CD14-positive monocyte (primary cell): ENCODE results near the gene TTC3. TPM values are rescaled to one million over a fixed set of nuclear protein-coding genes. Genes with fewer than 3 reads are reported as not detected.

Source experiments
- DNase-seq, 3 donors: peaks; one replicate each; pipeline ENCODE4 v3.0.0-alpha.2; 2011 to 2022
- H2AFZ ChIP-seq: 2 replicates; pipeline ENCODE4 v1.6.0; 2012; ENCODE audit warnings: mild to moderate bottlenecking, low read depth, low read length, inconsistent platforms; ENCODE audit not compliant: insufficient read depth, poor library complexity, severe bottlenecking
- H3K27ac ChIP-seq, 2 donors: 1 replicate in 1 of 2; 2 replicates in 1 of 2; pipeline ENCODE4 v1.5.1; 2012 to 2013; ENCODE audit warnings: low read length in 2 of 2, control low read depth in 1 of 2, inconsistent platforms in 1 of 2, low read depth in 1 of 2, mild to moderate bottlenecking in 1 of 2
- H3K27me3 ChIP-seq, 2 donors: one replicate each; pipeline versions ENCODE4 v1.6.0 to v1.6.1; 2011 to 2013; ENCODE audit warnings: low read length in 2 of 2; ENCODE audit not compliant: control insufficient read depth in 2 of 2, insufficient read depth in 2 of 2
- H3K36me3 ChIP-seq, 2 donors: replicated peaks in 1 of 2; 1 replicate in 1 of 2; 2 replicates in 1 of 2; pipeline versions ENCODE4 v1.5.1 to v1.6.1; 2012 to 2013; ENCODE audit warnings: low read length in 2 of 2, control low read depth in 1 of 2, inconsistent platforms in 1 of 2, mild to moderate bottlenecking in 1 of 2; ENCODE audit not compliant: insufficient read depth in 2 of 2, control insufficient read depth in 1 of 2
- H3K4me1 ChIP-seq, 2 donors: 1 replicate in 1 of 2; 2 replicates in 1 of 2; pipeline versions ENCODE4 v1.5.1 to v1.6.1; 2012 to 2013; ENCODE audit warnings: low read length in 2 of 2, control low read depth in 1 of 2, inconsistent platforms in 1 of 2, mild to moderate bottlenecking in 1 of 2, moderate library complexity in 1 of 2; ENCODE audit not compliant: insufficient read depth in 2 of 2, control insufficient read depth in 1 of 2
- H3K4me2 ChIP-seq: replicated peaks from 2 replicates; pipeline ENCODE3; 2012; ENCODE audit warnings: low read length, moderate library complexity, mild to moderate bottlenecking; ENCODE audit not compliant: poor library complexity, severe bottlenecking; ENCODE audit errors: extremely low read depth
- H3K4me3 ChIP-seq, 3 experiments: fragments of 200-600 bp in 1 of 3; sonication (generic) in 1 of 3; replicated peaks in 1 of 3; 1 replicate in 2 of 3; 2 replicates in 1 of 3; pipeline ENCODE4 v1.5.1; 2011 to 2013; ENCODE audit warnings: low read length in 3 of 3, mild to moderate bottlenecking in 3 of 3, control low read depth in 2 of 3, low read depth in 2 of 3, inconsistent platforms in 1 of 3, moderate library complexity in 1 of 3
- H3K79me2 ChIP-seq: 2 replicates; pipeline ENCODE4 v1.6.0; 2012; ENCODE audit warnings: mild to moderate bottlenecking, control low read depth, inconsistent platforms, low read length, moderate library complexity; ENCODE audit not compliant: insufficient read depth
- H3K9ac ChIP-seq: 2 replicates; pipeline ENCODE4 v1.6.0; 2017; ENCODE audit warnings: low read length, mild to moderate bottlenecking; ENCODE audit not compliant: insufficient read depth, poor library complexity, severe bottlenecking
- H3K9me3 ChIP-seq, 2 donors: replicated peaks in 1 of 2; 1 replicate in 1 of 2; 2 replicates in 1 of 2; pipeline versions ENCODE4 v1.5.1 to v1.6.1; 2012 to 2013; ENCODE audit warnings: low read length in 2 of 2, control low read depth in 1 of 2; ENCODE audit not compliant: control insufficient read depth in 1 of 2, insufficient read depth in 1 of 2
- H4K20me1 ChIP-seq: 2 replicates; pipeline ENCODE4 v1.6.0; 2012; ENCODE audit warnings: mild to moderate bottlenecking, low read length, control low read depth, moderate library complexity; ENCODE audit not compliant: insufficient read depth
- H3K27ac Mint-ChIP-seq, 7 donors: one replicate each; pipeline ENCODE4 v1.8.0; 2020; ENCODE audit warnings: mild to moderate bottlenecking in 7 of 7, mixed read lengths in 7 of 7, moderate library complexity in 6 of 7, inconsistent platforms in 2 of 7
- H3K27me3 Mint-ChIP-seq, 3 donors: one replicate each; pipeline ENCODE4 v1.8.0; 2021 to 2022; ENCODE audit warnings: low read depth in 3 of 3, mild to moderate bottlenecking in 3 of 3, mixed read lengths in 3 of 3, moderate library complexity in 3 of 3, inconsistent platforms in 1 of 3
- H3K36me3 Mint-ChIP-seq, 2 donors: one replicate each; pipeline ENCODE4 v1.8.0; 2020; ENCODE audit warnings: mixed read lengths in 2 of 2, inconsistent platforms in 1 of 2, mild to moderate bottlenecking in 1 of 2
- H3K4me1 Mint-ChIP-seq: one replicate; pipeline ENCODE4 v1.8.0; 2020; ENCODE audit warnings: mild to moderate bottlenecking, mixed read lengths
- H3K4me3 Mint-ChIP-seq, 2 donors: one replicate each; pipeline ENCODE4 v1.8.0; 2020; ENCODE audit warnings: mild to moderate bottlenecking in 2 of 2, mixed read lengths in 2 of 2, moderate library complexity in 1 of 2
- H3K9me3 Mint-ChIP-seq, 7 donors: one replicate each; pipeline ENCODE4 v1.8.0; 2020 to 2022; ENCODE audit warnings: mixed read lengths in 7 of 7, mild to moderate bottlenecking in 6 of 7, moderate library complexity in 6 of 7, inconsistent platforms in 2 of 7
- CTCF ChIP-seq: fragments of 200-600 bp; IDR thresholded peaks from one replicate; pipeline ENCODE4 v1.8.0; 2022; ENCODE audit warnings: antibody characterized with exemption, mild to moderate bottlenecking
- WGBS: methylation state at CpG from one replicate; pipeline ENCODE4 v1.1.5; 2013; ENCODE audit warnings: missing lambda C conversion rate; ENCODE audit not compliant: insufficient coverage; 5-methylcytosine and 5-hydroxymethylcytosine counted together
- intact Hi-C, 2 donors: fragments of 100-400 bp; cut with micrococcal nuclease; formaldehyde crosslinking; loops; one replicate each; pipeline versions ENCODE4 v1.15.0 to v1.15.1; 2023
- polyA plus RNA-seq, 3 donors: library from polyadenylated mRNA; depleted of rRNA in 1 of 3; unstranded in 2 of 3; stranded (reverse) in 1 of 3; fragments of 300-500 nt in 2 of 3; fragments of >200 nt in 1 of 3; fragmentation: Illumina TruSeq in 2 of 3; gene quantifications; 1 replicate in 2 of 3; 2 replicates in 1 of 3; pipeline ENCODE4 v1.2.3, GENCODE V29; 2012 to 2021

Gene TTC3
- polyA plus RNA-seq, 3 donors: 9.6 to 35.4 (median 17.9) TPM

DNA sequence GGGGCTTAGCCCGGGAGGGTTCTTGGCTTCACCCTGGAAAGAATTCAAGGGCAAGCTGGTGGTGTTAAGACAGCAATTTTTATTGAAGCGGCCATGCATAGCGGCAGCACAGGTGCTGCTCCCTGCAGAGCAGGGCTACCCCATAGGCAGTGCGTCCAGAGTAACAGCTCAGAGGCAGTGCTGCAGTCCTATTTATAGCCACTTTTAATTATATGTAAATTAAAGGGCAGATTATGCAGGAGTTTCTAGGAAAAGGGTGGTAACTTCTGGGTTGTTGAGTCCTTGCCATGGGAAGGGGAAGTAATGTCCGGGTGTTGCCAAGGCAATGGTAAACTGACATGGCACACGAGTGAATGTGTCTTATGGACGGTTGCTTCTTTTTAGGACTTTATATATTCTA is 137.1 kb downstream of the TTC3 start:
- no peak overlapping the region for H3K4me3 Mint-ChIP-seq

GRCh38 chr21:37210799-37211198 is 137.7 kb downstream of the TTC3 start:
- no peak for DNase-seq
- Histone ChIP-seq H3K27ac (no peak overlapping the region), H3K4me2 (no peak overlapping the region), H3K9ac (no peak overlapping the region), H2AFZ (no peak overlapping the region), H3K79me2 (no peaks in the 10 kb centered on the region), H3K27me3 (no peaks in the 10 kb centered on the region), H4K20me1 (no peaks in the 10 kb centered on the region), H3K36me3 (no peaks in the 10 kb centered on the region), H3K9me3 (no peaks in the 10 kb centered on the region), H3K4me3 (no peak overlapping the region), H3K4me1 (peaks cover 16% of the 10 kb centered on the region in 2 donors)
- Mint-ChIP-seq H3K4me1 (peaks cover 16% of the 10 kb centered on the region), H3K27me3 (no peaks in the 10 kb centered on the region), H3K27ac (no peak overlapping the region), H3K36me3 (no peaks in the 10 kb centered on the region), H3K4me3 (no peak overlapping the region), H3K9me3 (peaks cover 0 to 8% (median 2%) of the 10 kb centered on the region in 7 donors)
- no CpG with 5 or more reads among the region's 1 CpG for WGBS
- TF ChIP-seq CTCF: no peak
- intact Hi-C loops: loop anchor here in 1 of 2 donors (10.0 kb wide), 1 partner anchor 54 kb away; the partner anchor contains the start of gene VPS26C

More for the DNA sequence above, 137.1 kb downstream of the TTC3 start:
- H2AFZ ChIP-seq: no peak overlapping the region
- TF ChIP-seq CTCF: no peak
- no peaks in the 10 kb centered on the region for H4K20me1 ChIP-seq
- WGBS: 90% methylated on average over 5 of the region's 7 CpGs
- no peaks in the 10 kb centered on the region for H3K27me3 Mint-ChIP-seq
- no peaks in the 10 kb centered on the region for H3K79me2 ChIP-seq
- no peak overlapping the region for H3K27ac Mint-ChIP-seq
- peaks cover 16% of the 10 kb centered on the region for H3K4me1 Mint-ChIP-seq
- no peaks in the 10 kb centered on the region for H3K27me3 ChIP-seq
- peaks cover 0 to 8% (median 2%) of the 10 kb centered on the region in 7 donors for H3K9me3 Mint-ChIP-seq
- H3K4me3 ChIP-seq: no peak overlapping the region
- H3K4me2 ChIP-seq: no peak overlapping the region
- H3K9me3 ChIP-seq: no peaks in the 10 kb centered on the region
- no peak overlapping the region for H3K9ac ChIP-seq
- no peaks in the 10 kb centered on the region for H3K36me3 Mint-ChIP-seq
- peak; percentile 27 to 40 (median 37) for DNase-seq
- H3K4me1 ChIP-seq: peaks cover 16% of the 10 kb centered on the region in 2 donors
- intact Hi-C loops: loop anchor here in 1 of 2 donors (10.0 kb wide), 1 partner anchor 55 kb away; the partner anchor contains the start of gene VPS26C
- no peaks in the 10 kb centered on the region for H3K36me3 ChIP-seq
- no peak overlapping the region for H3K27ac ChIP-seq
